Measurements from ENCODE around the gene LAPTM5. TPM values are rescaled to one million over a fixed set of nuclear protein-coding genes. Genes with fewer than 3 reads are reported as not detected.
"Not testable (repeated sequence)": the region's sequence is repeated elsewhere in the genome, so short reads cannot be mapped to it uniquely, and the experiment has no call there.

Gene LAPTM5
- total RNA-seq, 1 experiment from 2014 or later, result 0.15 TPM

DNA sequence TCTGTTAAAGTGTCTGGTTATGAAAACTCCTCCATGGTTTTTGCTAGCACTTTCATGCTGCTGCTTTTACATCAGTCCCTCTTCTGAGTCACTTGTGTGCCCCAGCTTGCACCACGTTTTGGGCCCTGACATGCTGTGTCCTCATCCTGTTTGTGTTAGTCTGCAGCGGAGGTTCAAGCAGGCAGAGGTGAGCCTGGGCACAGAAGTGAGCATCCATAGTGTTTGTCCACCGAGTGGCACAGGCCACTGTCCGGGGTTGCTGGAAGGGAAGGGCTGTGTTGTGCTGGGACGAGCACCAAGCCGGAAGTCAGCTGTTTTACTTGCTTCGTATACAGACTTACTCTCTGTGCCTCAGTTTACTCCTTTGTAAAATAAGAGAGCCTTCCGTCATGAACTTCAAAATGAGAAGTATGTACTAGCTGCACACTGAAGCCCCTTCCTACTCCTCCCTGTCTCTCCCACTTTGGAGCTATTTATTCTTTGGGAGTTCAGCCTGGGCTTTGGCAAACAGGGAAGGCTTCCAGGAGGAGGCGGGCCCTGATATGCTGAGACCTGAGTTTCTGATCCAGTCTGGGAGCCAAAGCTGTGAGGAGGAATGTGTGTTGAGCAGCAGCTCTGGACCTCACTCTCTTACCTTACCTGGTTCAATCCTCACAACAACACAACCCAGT, 10.7 kb upstream of the LAPTM5 start:
- Histone ChIP-seq H3K56ac (ENCODE audit: insufficient read length, low read depth, low read length) (no peak overlapping the region), H3K79me2 (ENCODE audit: insufficient read depth, low read length) (no peaks in the 10 kb centered on the region), H3K27me3 (ENCODE audit: insufficient read depth, low read length) (no peaks in the 10 kb centered on the region; the same call in 1 of the 2 replicates), H2BK20ac (ENCODE audit: low read depth, low read length, poor library complexity, severe bottlenecking) (no peak overlapping the region), H3K27ac (ENCODE audit: insufficient read length, low read depth, low read length) (no peak overlapping the region), H2BK15ac (ENCODE audit: low read depth, low read length) (no peak overlapping the region), H2AFZ (ENCODE audit: low read length) (no peak overlapping the region), H3K23me2 (ENCODE audit: insufficient read length, low read depth, low read length, poor library complexity, severe bottlenecking) (no peaks in the 10 kb centered on the region), H3K4me1 (ENCODE audit: insufficient read depth, low read length) (no peaks in the 10 kb centered on the region), H3K14ac (ENCODE audit: insufficient read depth, low read length) (no peak overlapping the region), H4K8ac (replicated peaks; ENCODE audit: insufficient read length, low read depth, low read length) (no peak overlapping the region), H3K79me1 (ENCODE audit: insufficient read depth, low read depth, low read length, poor library complexity, severe bottlenecking) (no peaks in the 10 kb centered on the region), H3K9me3 (ENCODE audit: control insufficient read depth, low read depth, low read length) (no peaks in the 10 kb centered on the region), H3K9ac (ENCODE audit: extremely low read depth, insufficient read length, low read length) (no peak overlapping the region), H3K23ac (ENCODE audit: insufficient read length, low read depth, low read length) (no peak overlapping the region), H3K4ac (ENCODE audit: low read depth, low read length) (no peak overlapping the region), H4K91ac (ENCODE audit: insufficient read length, low read depth, low read length) (no peak overlapping the region), H3T11ph (ENCODE audit: low read length) (no peak overlapping the region), H2BK12ac (ENCODE audit: insufficient read length, low read depth, low read length) (no peak overlapping the region), H2BK120ac (ENCODE audit: low read depth, low read length, poor library complexity, severe bottlenecking) (no peak overlapping the region), H2AK5ac (ENCODE audit: insufficient read length, low read length) (no peak overlapping the region), H4K5ac (ENCODE audit: insufficient read length, low read depth, low read length) (no peak overlapping the region), H3K18ac (ENCODE audit: insufficient read length, low read depth, low read length) (no peak overlapping the region), H2BK5ac (ENCODE audit: insufficient read length, low read length) (no peak overlapping the region), H4K20me1 (ENCODE audit: control insufficient read depth, insufficient read depth, insufficient read length) (no peaks in the 10 kb centered on the region), H3K4me2 (ENCODE audit: insufficient read depth, insufficient read length, low read length) (no peak overlapping the region)
- WGBS (ENCODE audit: extremely low coverage, insufficient read length, low lambda C conversion rate), result no CpG with 5 or more reads among the region's 9 CpGs
- Mint-ChIP-seq H3K4me3 (no peak overlapping the region), H3K36me3 (ENCODE audit: insufficient read depth in 1 of 3, low read depth in 3 of 3) (no peaks in the 10 kb centered on the region), H3K27ac (no peak overlapping the region), H3K9me3 (no peaks in the 10 kb centered on the region; a peak in 1 of 5 replicates), H3K27me3 (ENCODE audit: low read depth) (peaks cover 1% of the 10 kb centered on the region), H3K4me1 (peaks cover 3 to 4% of the 10 kb centered on the region in 2 experiments; a peak in 3 of 4 replicates)
- TF ChIP-seq, protein P1, sequence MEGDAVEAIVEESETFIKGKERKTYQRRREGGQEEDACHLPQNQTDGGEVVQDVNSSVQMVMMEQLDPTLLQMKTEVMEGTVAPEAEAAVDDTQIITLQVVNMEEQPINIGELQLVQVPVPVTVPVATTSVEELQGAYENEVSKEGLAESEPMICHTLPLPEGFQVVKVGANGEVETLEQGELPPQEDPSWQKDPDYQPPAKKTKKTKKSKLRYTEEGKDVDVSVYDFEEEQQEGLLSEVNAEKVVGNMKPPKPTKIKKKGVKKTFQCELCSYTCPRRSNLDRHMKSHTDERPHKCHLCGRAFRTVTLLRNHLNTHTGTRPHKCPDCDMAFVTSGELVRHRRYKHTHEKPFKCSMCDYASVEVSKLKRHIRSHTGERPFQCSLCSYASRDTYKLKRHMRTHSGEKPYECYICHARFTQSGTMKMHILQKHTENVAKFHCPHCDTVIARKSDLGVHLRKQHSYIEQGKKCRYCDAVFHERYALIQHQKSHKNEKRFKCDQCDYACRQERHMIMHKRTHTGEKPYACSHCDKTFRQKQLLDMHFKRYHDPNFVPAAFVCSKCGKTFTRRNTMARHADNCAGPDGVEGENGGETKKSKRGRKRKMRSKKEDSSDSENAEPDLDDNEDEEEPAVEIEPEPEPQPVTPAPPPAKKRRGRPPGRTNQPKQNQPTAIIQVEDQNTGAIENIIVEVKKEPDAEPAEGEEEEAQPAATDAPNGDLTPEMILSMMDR (conservative IDR thresholded peaks at IDR 0.05), result no peak
- no peak for DNase-seq

DNA sequence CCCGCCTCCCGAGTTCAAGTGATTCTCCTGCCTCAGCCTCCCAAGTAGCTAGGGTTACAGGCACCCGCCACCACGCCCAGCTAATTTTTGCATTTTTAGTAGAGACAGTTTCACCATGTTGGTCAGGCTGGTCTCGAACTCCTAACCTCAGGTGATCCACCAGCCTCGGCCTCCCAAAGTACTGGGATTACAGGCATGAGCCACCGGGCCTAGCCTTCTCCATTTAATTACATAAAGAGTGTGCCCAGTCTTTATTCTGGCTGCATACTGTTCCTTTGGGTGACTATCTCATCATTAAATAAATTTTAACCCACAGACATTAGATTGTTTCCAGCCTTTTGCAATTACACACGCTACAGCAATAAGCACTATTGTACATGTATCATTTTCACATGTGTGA, 9.4 kb upstream of the LAPTM5 start:
- H3K4me1 Mint-ChIP-seq; H3K9me3 ChIP-seq (ENCODE audit: control insufficient read depth, low read depth, low read length); H3K27me3 Mint-ChIP-seq (ENCODE audit: low read depth); H2BK5ac ChIP-seq (ENCODE audit: insufficient read length, low read length); H3K4ac ChIP-seq (ENCODE audit: low read depth, low read length); H2BK120ac ChIP-seq (ENCODE audit: low read depth, low read length, poor library complexity, severe bottlenecking); H3K36me3 Mint-ChIP-seq (ENCODE audit: insufficient read depth in 1 of 3, low read depth in 3 of 3); H3K18ac ChIP-seq (ENCODE audit: insufficient read length, low read depth, low read length); H4K91ac ChIP-seq (ENCODE audit: insufficient read length, low read depth, low read length); H3K23me2 ChIP-seq (ENCODE audit: insufficient read length, low read depth, low read length, poor library complexity, severe bottlenecking); H4K5ac ChIP-seq (ENCODE audit: insufficient read length, low read depth, low read length); H3K14ac ChIP-seq (ENCODE audit: insufficient read depth, low read length); H2BK15ac ChIP-seq (ENCODE audit: low read depth, low read length); H2AFZ ChIP-seq (ENCODE audit: low read length); H3K9ac ChIP-seq (ENCODE audit: extremely low read depth, insufficient read length, low read length); H2AK5ac ChIP-seq (ENCODE audit: insufficient read length, low read length); H3K56ac ChIP-seq (ENCODE audit: insufficient read length, low read depth, low read length); H3K27ac Mint-ChIP-seq; H3K79me2 ChIP-seq (ENCODE audit: insufficient read depth, low read length); H3K4me3 Mint-ChIP-seq; H3K27ac ChIP-seq (ENCODE audit: insufficient read length, low read depth, low read length); H3K23ac ChIP-seq (ENCODE audit: insufficient read length, low read depth, low read length); H2BK20ac ChIP-seq (ENCODE audit: low read depth, low read length, poor library complexity, severe bottlenecking); H4K20me1 ChIP-seq (ENCODE audit: control insufficient read depth, insufficient read depth, insufficient read length); H4K8ac ChIP-seq (replicated peaks; ENCODE audit: insufficient read length, low read depth, low read length); H3K4me1 ChIP-seq (ENCODE audit: insufficient read depth, low read length); H2BK12ac ChIP-seq (ENCODE audit: insufficient read length, low read depth, low read length); H3K4me2 ChIP-seq (ENCODE audit: insufficient read depth, insufficient read length, low read length); H3K9me3 Mint-ChIP-seq; H3K27me3 ChIP-seq (ENCODE audit: insufficient read depth, low read length); H3T11ph ChIP-seq (ENCODE audit: low read length); DNase-seq; H3K79me1 ChIP-seq (ENCODE audit: insufficient read depth, low read depth, low read length, poor library complexity, severe bottlenecking): not testable (repeated sequence)
- no CpG with 5 or more reads among the region's 8 CpGs for WGBS (ENCODE audit: extremely low coverage, insufficient read length, low lambda C conversion rate)
